ENCODE measurements around the gene SPG7. TPM values are rescaled to one million over a fixed set of nuclear protein-coding genes. Genes with fewer than 3 reads are reported as not detected.
A peak's percentile ranks its signal among the peaks of the same experiment; 100 is the strongest.
"Not testable (repeated sequence)": the region's sequence is repeated elsewhere in the genome, so short reads cannot be mapped to it uniquely, and the experiment has no call there.

Gene SPG7
- total RNA-seq = 100 to 1,000 TPM in 3 of 4 donors, 10 to 100 TPM in 1; 66.6 to 208 (median 144) TPM

- peak within 1 kb of the TSS; percentile 90 to 94 for H3K27ac ChIP-seq
- H3K36me3 ChIP-seq = no peaks in the 10 kb centered on the region
- TF ChIP-seq POLR2A (IDR thresholded peaks at IDR 0.05) = peak; percentile 92 to 96
- peak in 2 of 4 experiments; percentile 6 to 15 for TF ChIP-seq CTCF (IDR thresholded peaks at IDR 0.05)
- H3K27me3 ChIP-seq = no peaks in the 10 kb centered on the region
- H3K9me3 ChIP-seq = no peaks in the 10 kb centered on the region
- intact Hi-C loops (cut with DNase I; ENCODE audit: low total_unique reads) = loop anchor here (10.0 kb wide), 1 partner anchor 183 kb away; no protein-coding TSS in a partner anchor
- peak; percentile 75 to 89 for DNase-seq
- peaks cover 0 to 6% of the 10 kb centered on the region in 2 donors for H3K4me1 ChIP-seq
- H3K4me3 ChIP-seq = peak within 1 kb of the TSS; percentile 61 to 94
Observed at GRCh38 chr16:89507834-89508590, at the start of gene SPG7. Gene SPG7, plus strand, starts transcription at chr16:89508403. Its CDS starts 15 bp downstream, at chr16:89508418.

DNA sequence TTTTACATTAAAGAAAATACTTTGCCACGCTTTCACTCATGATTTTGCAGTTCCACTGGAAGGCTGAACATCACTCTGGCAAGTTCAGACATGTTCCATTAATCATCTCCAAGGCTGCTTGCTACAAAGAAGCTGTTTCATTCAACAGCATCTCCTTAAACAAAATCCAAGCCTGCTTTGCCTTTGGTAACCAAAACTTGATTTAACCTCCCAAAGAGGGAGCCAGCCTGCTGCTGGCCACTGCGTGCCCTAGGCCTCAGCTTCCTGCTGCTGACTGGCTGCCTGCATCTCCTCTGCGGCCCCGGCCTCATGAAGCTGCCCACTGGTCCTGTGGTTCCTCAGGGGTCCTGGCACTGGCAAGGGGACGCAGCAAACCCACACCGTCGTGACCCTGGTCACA, 49.7 kb upstream of the SPG7 start:
- Histone ChIP-seq H3K36me3 (no peaks in the 10 kb centered on the region), H3K27ac (no peak overlapping the region), H3K9me3 (no peaks in the 10 kb centered on the region), H3K27me3 (no peaks in the 10 kb centered on the region), H3K4me3 (no peak overlapping the region), H3K4me1 (peaks cover 0 to 5% of the 10 kb centered on the region in 2 donors)
- no peak for DNase-seq
- intact Hi-C loops (cut with DNase I; ENCODE audit: low total_unique reads) = no loop called here
- TF ChIP-seq POLR2A (IDR thresholded peaks at IDR 0.05) (no peak), CTCF (IDR thresholded peaks at IDR 0.05) (no peak)

DNA sequence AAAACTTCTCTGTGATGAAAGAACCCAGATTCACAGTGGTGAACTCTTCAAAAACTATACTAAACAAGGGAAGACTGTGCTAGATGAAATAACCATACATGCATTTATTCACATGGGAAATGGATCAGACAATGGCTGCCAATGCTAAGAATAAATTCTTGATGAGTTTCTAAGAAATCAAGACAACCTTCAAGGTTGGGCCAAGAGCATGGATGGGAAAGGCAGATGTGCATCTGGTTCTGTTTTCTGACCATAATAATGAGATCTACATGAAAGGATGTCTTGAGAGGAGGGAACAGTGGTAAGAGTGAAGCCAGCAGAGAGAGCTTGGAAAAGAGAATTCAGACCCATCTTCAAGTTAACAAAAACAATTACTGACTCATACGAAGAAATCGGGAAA, 49.2 kb upstream of the SPG7 start:
- Histone ChIP-seq H3K4me3 (no peak overlapping the region), H3K4me1 (peaks cover 0 to under 1% of the 10 kb centered on the region in 2 donors), H3K9me3 (no peaks in the 10 kb centered on the region), H3K27me3 (no peaks in the 10 kb centered on the region), H3K36me3 (no peaks in the 10 kb centered on the region), H3K27ac (no peak overlapping the region)
- intact Hi-C loops (cut with DNase I; ENCODE audit: low total_unique reads) = no loop called here
- no peak for TF ChIP-seq POLR2A (IDR thresholded peaks at IDR 0.05)
- no peak for TF ChIP-seq CTCF (IDR thresholded peaks at IDR 0.05)
- DNase-seq = no peak

- intact Hi-C loops (cut with DNase I; ENCODE audit: low total_unique reads) = no loop called here
- no peak for DNase-seq
- Histone ChIP-seq H3K36me3 (no peaks in the 10 kb centered on the region), H3K9me3 (no peaks in the 10 kb centered on the region), H3K27ac (no peak overlapping the region), H3K4me3 (no peak overlapping the region), H3K4me1 (peaks cover 0 to 7% of the 10 kb centered on the region in 2 donors), H3K27me3 (no peaks in the 10 kb centered on the region)
- no peak for TF ChIP-seq POLR2A (IDR thresholded peaks at IDR 0.05)
- TF ChIP-seq CTCF (IDR thresholded peaks at IDR 0.05) = no peak
Observed at GRCh38 chr16:89460556-89460955, 47.6 kb upstream of the SPG7 start.

DNA sequence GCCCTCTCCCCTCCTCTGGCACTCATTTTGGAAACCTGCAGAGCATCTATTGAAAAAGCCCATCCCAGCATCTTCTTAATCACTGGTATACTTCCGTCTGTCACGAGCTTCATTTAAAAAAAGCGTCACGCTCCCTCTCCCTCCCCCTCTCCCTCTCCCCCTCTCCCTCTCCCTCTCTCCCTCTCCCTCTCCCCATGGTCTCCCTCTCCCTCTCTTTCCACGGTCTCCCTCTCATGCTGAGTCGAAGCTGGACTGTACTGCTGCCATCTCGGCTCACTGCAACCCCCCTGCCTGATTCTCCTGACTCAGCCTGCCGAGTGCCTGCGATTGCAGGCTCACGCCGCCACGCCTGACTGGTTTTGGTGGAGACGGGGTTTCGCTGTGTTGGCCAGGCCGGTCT, 46.3 kb upstream of the SPG7 start:
- H3K27me3 ChIP-seq; intact Hi-C loops (cut with DNase I; ENCODE audit: low total_unique reads); H3K36me3 ChIP-seq; H3K4me1 ChIP-seq; H3K9me3 ChIP-seq; DNase-seq; H3K4me3 ChIP-seq; H3K27ac ChIP-seq: not testable (repeated sequence)

GRCh38 chr16:89462639-89463038, 45.6 kb upstream of the SPG7 start:
- DNase-seq; H3K27me3 ChIP-seq; H3K4me1 ChIP-seq; intact Hi-C loops (cut with DNase I; ENCODE audit: low total_unique reads); H3K9me3 ChIP-seq; H3K27ac ChIP-seq; H3K4me3 ChIP-seq; H3K36me3 ChIP-seq: not testable (repeated sequence)

- H3K4me1 ChIP-seq; H3K27ac ChIP-seq; H3K4me3 ChIP-seq; H3K27me3 ChIP-seq; DNase-seq; H3K36me3 ChIP-seq; H3K9me3 ChIP-seq; intact Hi-C loops (cut with DNase I; ENCODE audit: low total_unique reads): not testable (repeated sequence)
Observed at GRCh38 chr16:89463312-89463711, 44.9 kb upstream of the SPG7 start.
